Peyer's patch (tissue), 4 donors: Measurements from ENCODE around the gene TRIM37. TPM values are rescaled to one million over a fixed set of nuclear protein-coding genes. Genes with fewer than 3 reads are reported as not detected.
"Not testable (repeated sequence)": the region's sequence is repeated elsewhere in the genome, so short reads cannot be mapped to it uniquely, and the experiment has no call there.

Experiments
- DNase-seq, 3 donors: peaks; one replicate each; pipeline ENCODE4 v3.0.0-alpha.2; 2017 to 2019
- H3K27ac ChIP-seq, 4 donors: fragments of 200-600 bp; sonication (generic); one replicate each; pipeline ENCODE4 v1.5.1; 2016 to 2019
- H3K27me3 ChIP-seq, 2 donors: fragments of 200-600 bp; sonication (generic); one replicate each; pipeline ENCODE4 v1.5.1; 2019
- H3K36me3 ChIP-seq, 3 donors: fragments of 200-600 bp; sonication (generic); one replicate each; pipeline ENCODE4 v1.5.1; 2016 to 2019
- H3K4me1 ChIP-seq, 4 donors: fragments of 200-600 bp; sonication (generic); one replicate each; pipeline ENCODE4 v1.5.1; 2016 to 2019
- H3K4me3 ChIP-seq, 4 donors: fragments of 200-600 bp; sonication (generic); 1 replicate in 3 of 4; 2 replicates in 1 of 4; pipeline ENCODE4 v1.5.1; 2016 to 2019; ENCODE audit warnings: mild to moderate bottlenecking in 1 of 4
- H3K9me3 ChIP-seq, 4 donors: fragments of 200-600 bp; sonication (generic); one replicate each; pipeline ENCODE4 v1.5.1; 2016 to 2019; ENCODE audit warnings: mild to moderate bottlenecking in 1 of 4
- CTCF ChIP-seq, 6 experiments: fragments of 450-650 bp in 4 of 6; fragments of 200-600 bp in 2 of 6; sonication (generic) in 1 of 6; IDR thresholded peaks; one replicate each; pipeline ENCODE4 v1.5.1; 2017 to 2019; ENCODE audit warnings: antibody characterized with exemption in 6 of 6, mild to moderate bottlenecking in 3 of 6, moderate library complexity in 1 of 6
- POLR2A ChIP-seq, 2 donors: fragments of 450-650 bp; IDR thresholded peaks; one replicate each; pipeline ENCODE4 v1.5.1; 2017; ENCODE audit warnings: antibody characterized with exemption in 2 of 2, mild to moderate bottlenecking in 2 of 2, moderate library complexity in 2 of 2
- total RNA-seq, 4 donors: library from RNA; depleted of rRNA; stranded (reverse); fragments of >200 nt; gene quantifications; one replicate each; pipeline ENCODE4 v1.1.0, GENCODE V29; 2016

TRIM37 gene
- total RNA-seq, 4 donors from 2014 or later: 9.8 to 31.4 (median 14.7) TPM

GRCh38 chr17:59093702-59094231, 12.9 kb downstream of the TRIM37 start:
- no peak for DNase-seq
- peaks cover 0 to 6% (median 0%) of the 10 kb centered on the region in 4 donors for H3K4me1 ChIP-seq
- H3K27me3 ChIP-seq: no peaks in the 10 kb centered on the region
- no peak overlapping the region for H3K4me3 ChIP-seq
- H3K36me3 ChIP-seq: peaks cover 0 to 15% (median 0%) of the 10 kb centered on the region in 3 donors
- TF ChIP-seq POLR2A (IDR thresholded peaks at IDR 0.05) (no peak), CTCF (IDR thresholded peaks at IDR 0.05) (no peak)
- peak overlapping the region in 1 of 4 donors; percentile 13 for H3K27ac ChIP-seq
- no peaks in the 10 kb centered on the region for H3K9me3 ChIP-seq

GRCh38 chr17:59093145-59093701, 13.5 kb downstream of the TRIM37 start:
- DNase-seq: no peak
- Histone ChIP-seq H3K4me1 (peaks cover 0 to 6% (median 0%) of the 10 kb centered on the region in 4 donors), H3K27ac (peak overlapping the region in 1 of 4 donors; percentile 13), H3K36me3 (peaks cover 0 to 19% (median 0%) of the 10 kb centered on the region in 3 donors), H3K9me3 (no peaks in the 10 kb centered on the region), H3K4me3 (no peak overlapping the region), H3K27me3 (no peaks in the 10 kb centered on the region)
- TF ChIP-seq POLR2A (IDR thresholded peaks at IDR 0.05) (no peak), CTCF (IDR thresholded peaks at IDR 0.05) (no peak)

- not testable (repeated sequence) for DNase-seq
These were observed 16.1 kb downstream of the TRIM37 start for GRCh38 chr17:59090593-59090992.

GRCh38 chr17:59084154-59084553, 22.5 kb downstream of the TRIM37 start:
- no peak overlapping the region for H3K4me3 ChIP-seq
- peaks cover 0 to 33% (median 0%) of the 10 kb centered on the region in 3 donors for H3K36me3 ChIP-seq
- no peak for DNase-seq
- no peaks in the 10 kb centered on the region for H3K4me1 ChIP-seq
- no peaks in the 10 kb centered on the region for H3K9me3 ChIP-seq
- TF ChIP-seq CTCF (IDR thresholded peaks at IDR 0.05) (no peak), POLR2A (IDR thresholded peaks at IDR 0.05) (no peak)
- no peaks in the 10 kb centered on the region for H3K27me3 ChIP-seq
- no peak overlapping the region for H3K27ac ChIP-seq

More at GRCh38 chr17:59090593-59090992, 16.1 kb downstream of the TRIM37 start:
- not testable (repeated sequence) for H3K27ac ChIP-seq, H3K4me1 ChIP-seq, H3K27me3 ChIP-seq, H3K4me3 ChIP-seq, H3K9me3 ChIP-seq
- H3K36me3 ChIP-seq: peaks cover 0 to 26% (median 0%) of the 10 kb centered on the region in 3 donors

- Histone ChIP-seq H3K27me3 (no peaks in the 10 kb centered on the region), H3K36me3 (peaks cover 0 to 61% (median 0%) of the 10 kb centered on the region in 3 donors), H3K4me1 (no peaks in the 10 kb centered on the region), H3K27ac (no peak overlapping the region), H3K4me3 (no peak overlapping the region), H3K9me3 (no peaks in the 10 kb centered on the region)
- TF ChIP-seq POLR2A (IDR thresholded peaks at IDR 0.05): no peak
- DNase-seq: no peak
These were observed 32.2 kb downstream of the TRIM37 start for GRCh38 chr17:59074494-59074893.

GRCh38 chr17:59073972-59074371, 32.7 kb downstream of the TRIM37 start:
- Histone ChIP-seq H3K36me3 (peaks cover 0 to 61% (median 0%) of the 10 kb centered on the region in 3 donors), H3K27me3 (no peaks in the 10 kb centered on the region), H3K27ac (no peak overlapping the region), H3K9me3 (no peaks in the 10 kb centered on the region), H3K4me1 (no peaks in the 10 kb centered on the region), H3K4me3 (no peak overlapping the region)
- no peak for DNase-seq
- TF ChIP-seq CTCF (IDR thresholded peaks at IDR 0.05): no peak
- TF ChIP-seq POLR2A (IDR thresholded peaks at IDR 0.05): no peak
